Neuronal stem cell (in vitro differentiated cells): ENCODE data around the gene MRM2.
A peak's percentile ranks its signal among the peaks of the same experiment; 100 is the strongest.

Source experiments
- DNase-seq: peaks from one replicate; pipeline ENCODE4 v3.0.0-alpha.2; 2013; ENCODE audit warnings: low spot score
- H2AFZ ChIP-seq: one replicate; pipeline ENCODE4 v1.6.1; 2013; ENCODE audit warnings: mild to moderate bottlenecking, low read length, inconsistent platforms
- H2AK5ac ChIP-seq: 2 replicates; pipeline ENCODE4 v1.6.1; 2013; ENCODE audit warnings: low read depth, mild to moderate bottlenecking, inconsistent platforms, low read length, moderate library complexity, mixed read lengths
- H2BK120ac ChIP-seq: 2 replicates; pipeline ENCODE4 v1.6.1; 2013; ENCODE audit warnings: low read depth, mild to moderate bottlenecking, inconsistent platforms, low read length, moderate library complexity, mixed read lengths
- H2BK12ac ChIP-seq: one replicate; pipeline ENCODE4 v1.6.1; 2013; ENCODE audit warnings: low read length, inconsistent platforms
- H2BK15ac ChIP-seq: 2 replicates; pipeline ENCODE4 v1.6.1; 2013; ENCODE audit warnings: mild to moderate bottlenecking, low read length, inconsistent platforms, mixed read lengths
- H2BK5ac ChIP-seq: one replicate; pipeline ENCODE4 v1.6.1; 2013; ENCODE audit warnings: inconsistent platforms, mild to moderate bottlenecking, low read length, moderate library complexity
- H3K14ac ChIP-seq: one replicate; pipeline ENCODE4 v1.6.1; 2013; ENCODE audit warnings: low read length, inconsistent platforms
- H3K18ac ChIP-seq: 2 replicates; pipeline ENCODE4 v1.6.1; 2013; ENCODE audit warnings: low read length, inconsistent platforms
- H3K23ac ChIP-seq: 2 replicates; pipeline ENCODE4 v1.6.1; 2013; ENCODE audit warnings: low read depth, mild to moderate bottlenecking, mixed read lengths, low read length, inconsistent platforms; ENCODE audit not compliant: poor library complexity
- H3K27ac ChIP-seq: replicated peaks from 3 replicates; pipeline ENCODE4 v1.5.1; 2013; ENCODE audit warnings: low read length, inconsistent platforms
- H3K27me3 ChIP-seq, 3 experiments: 2 replicates each; pipeline ENCODE4 v1.6.1; 2013; ENCODE audit warnings: low read length in 3 of 3, mild to moderate bottlenecking in 2 of 3, inconsistent platforms in 1 of 3, low read depth in 1 of 3, mixed read lengths in 1 of 3, moderate library complexity in 1 of 3; ENCODE audit not compliant: control insufficient read depth in 3 of 3, insufficient read depth in 3 of 3
- H3K36me3 ChIP-seq, 2 donors: replicated peaks in 1 of 2; 2 replicates each; pipeline ENCODE4 v1.6.1; 2013; ENCODE audit warnings: low read length in 2 of 2; ENCODE audit not compliant: control insufficient read depth in 2 of 2, insufficient read depth in 2 of 2
- H3K4ac ChIP-seq: 2 replicates; pipeline ENCODE4 v1.6.1; 2013; ENCODE audit warnings: inconsistent platforms, mild to moderate bottlenecking, low read length, moderate library complexity
- H3K4me1 ChIP-seq, 2 donors: 1 replicate in 1 of 2; 2 replicates in 1 of 2; pipeline ENCODE4 v1.6.1; 2013; ENCODE audit warnings: low read length in 2 of 2, low read depth in 1 of 2; ENCODE audit not compliant: control insufficient read depth in 2 of 2, insufficient read depth in 1 of 2
- H3K4me2 ChIP-seq: one replicate; pipeline ENCODE4 v1.6.1; 2013; ENCODE audit warnings: mild to moderate bottlenecking, low read length, inconsistent platforms; ENCODE audit not compliant: insufficient read depth, poor library complexity, severe bottlenecking
- H3K4me3 ChIP-seq, 2 donors: 2 replicates each; pipeline ENCODE4 v1.5.1; 2013; ENCODE audit warnings: low read length in 2 of 2, mild to moderate bottlenecking in 2 of 2, inconsistent platforms in 1 of 2, moderate library complexity in 1 of 2
- H3K79me1 ChIP-seq: one replicate; pipeline ENCODE4 v1.6.1; 2013; ENCODE audit warnings: low read depth, mild to moderate bottlenecking, inconsistent platforms, low read length, moderate library complexity
- H3K9ac ChIP-seq: one replicate; pipeline ENCODE4 v1.6.1; 2013; ENCODE audit warnings: mild to moderate bottlenecking, low read depth, low read length, inconsistent platforms; ENCODE audit not compliant: poor library complexity
- H3K9me3 ChIP-seq, 2 donors: replicated peaks in 1 of 2; 2 replicates each; pipeline versions ENCODE3 to v1.6.1; 2013; ENCODE audit warnings: low read length in 2 of 2, mild to moderate bottlenecking in 2 of 2, inconsistent platforms in 1 of 2, low read depth in 1 of 2, mixed read lengths in 1 of 2, moderate library complexity in 1 of 2; ENCODE audit not compliant: control insufficient read depth in 2 of 2, insufficient read depth in 1 of 2
- H4K8ac ChIP-seq: one replicate; pipeline ENCODE4 v1.6.1; 2013; ENCODE audit warnings: low read depth, mild to moderate bottlenecking, inconsistent platforms, low read length, moderate library complexity
- H4K91ac ChIP-seq: one replicate; pipeline ENCODE4 v1.6.1; 2013; ENCODE audit warnings: low read length, low read depth, mild to moderate bottlenecking, inconsistent platforms; ENCODE audit not compliant: poor library complexity
- WGBS, 2 donors: extraction: QIAGEN DNeasy Blood & Tissue Kit; methylation state at CpG; one replicate each; pipeline ENCODE4 v1.1.7; 2013; ENCODE audit warnings: missing lambda C conversion rate in 2 of 2, mixed read lengths in 1 of 2; ENCODE audit not compliant: insufficient read length in 2 of 2, insufficient replicate concordance in 1 of 2; ENCODE audit errors: extremely low coverage in 2 of 2; 5-methylcytosine and 5-hydroxymethylcytosine counted together

The MRM2 gene

DNA sequence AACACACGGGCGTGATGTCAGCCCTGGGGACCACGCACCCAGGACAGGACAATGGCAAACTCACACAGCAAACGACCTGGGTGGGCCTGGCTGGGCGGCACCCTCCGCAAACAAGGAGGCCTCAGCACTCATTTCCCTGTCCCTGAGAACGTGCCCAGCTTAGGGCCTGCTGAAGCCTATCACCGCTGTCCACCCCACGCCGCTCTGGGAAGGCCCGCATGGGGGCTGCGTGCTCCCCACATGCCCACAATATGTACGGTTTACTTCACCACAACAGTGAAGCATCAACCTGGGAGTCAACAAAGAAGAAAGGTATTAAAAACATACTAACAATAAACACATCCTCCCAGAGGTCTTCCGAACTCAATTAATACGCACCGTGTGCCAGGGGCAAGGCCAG lies 21.5 kb downstream of the MRM2 start:
- no peak overlapping the region for H2BK12ac ChIP-seq
- no peak overlapping the region for H3K4ac ChIP-seq
- WGBS, 2 donors = no CpG with 5 or more reads among the region's 16 CpGs
- H4K91ac ChIP-seq = no peak overlapping the region
- H3K4me3 ChIP-seq = no peak overlapping the region
- H2AFZ ChIP-seq = no peak overlapping the region
- peaks cover 74 to 86% of the 10 kb centered on the region in 2 donors for H3K36me3 ChIP-seq
- no peak overlapping the region for H3K27ac ChIP-seq
- no peak overlapping the region for H2BK120ac ChIP-seq
- no peak overlapping the region for H2BK5ac ChIP-seq
- H3K14ac ChIP-seq = no peak overlapping the region
- H3K79me1 ChIP-seq = peaks cover 24% of the 10 kb centered on the region
- H3K9ac ChIP-seq = no peak overlapping the region
- no peak overlapping the region for H3K23ac ChIP-seq
- no peak overlapping the region for H2BK15ac ChIP-seq
- no peak overlapping the region for H2AK5ac ChIP-seq
- DNase-seq = no peak
- H3K27me3 ChIP-seq = no peaks in the 10 kb centered on the region
- H4K8ac ChIP-seq = no peak overlapping the region
- peaks cover 0 to 2% of the 10 kb centered on the region in 2 donors for H3K4me1 ChIP-seq
- H3K9me3 ChIP-seq = peaks cover 0 to 2% of the 10 kb centered on the region in 2 donors
- H3K18ac ChIP-seq = no peak overlapping the region
- H3K4me2 ChIP-seq = no peak overlapping the region

DNA sequence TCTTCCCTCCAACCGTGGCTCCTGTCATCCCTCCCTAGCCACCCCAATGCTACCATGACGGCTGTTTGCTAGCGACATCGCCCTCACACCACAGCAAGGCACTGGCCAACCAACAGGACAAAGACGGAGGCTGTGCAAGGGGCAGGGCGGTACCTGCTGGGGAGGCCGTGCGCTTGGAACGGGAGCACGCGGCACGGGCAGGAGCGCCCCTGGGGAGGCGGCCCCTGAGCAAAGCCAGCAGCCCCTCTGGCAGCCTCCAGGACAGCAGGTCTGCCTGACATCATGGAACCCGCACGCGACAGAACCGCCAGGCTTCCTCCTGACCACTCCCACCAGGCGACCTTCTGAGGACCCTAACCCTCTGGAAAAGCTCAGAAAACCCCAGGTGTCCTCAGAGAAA lies 22.0 kb downstream of the MRM2 start:
- Histone ChIP-seq H3K4me1 (peaks cover 0 to 2% of the 10 kb centered on the region in 2 donors), H3K27ac (no peak overlapping the region), H3K4me3 (peak overlapping the region in 1 of 2 donors; percentile 59), H3K4ac (no peak overlapping the region), H4K91ac (peak overlapping the region; percentile 64), H2AK5ac (no peak overlapping the region), H4K8ac (no peak overlapping the region), H3K36me3 (peaks cover 71 to 85% of the 10 kb centered on the region in 2 donors), H3K18ac (no peak overlapping the region), H3K23ac (no peak overlapping the region), H3K27me3 (no peaks in the 10 kb centered on the region), H2BK5ac (no peak overlapping the region), H3K14ac (peak overlapping the region; percentile 56), H2BK15ac (no peak overlapping the region), H2AFZ (no peak overlapping the region), H3K79me1 (peaks cover 22% of the 10 kb centered on the region), H2BK12ac (no peak overlapping the region), H3K9ac (peak overlapping the region; percentile 50), H2BK120ac (no peak overlapping the region), H3K4me2 (no peak overlapping the region), H3K9me3 (peaks cover 0 to 2% of the 10 kb centered on the region in 2 donors)
- DNase-seq = no peak
- WGBS, 2 donors = no CpG with 5 or more reads among the region's 19 CpGs

DNA sequence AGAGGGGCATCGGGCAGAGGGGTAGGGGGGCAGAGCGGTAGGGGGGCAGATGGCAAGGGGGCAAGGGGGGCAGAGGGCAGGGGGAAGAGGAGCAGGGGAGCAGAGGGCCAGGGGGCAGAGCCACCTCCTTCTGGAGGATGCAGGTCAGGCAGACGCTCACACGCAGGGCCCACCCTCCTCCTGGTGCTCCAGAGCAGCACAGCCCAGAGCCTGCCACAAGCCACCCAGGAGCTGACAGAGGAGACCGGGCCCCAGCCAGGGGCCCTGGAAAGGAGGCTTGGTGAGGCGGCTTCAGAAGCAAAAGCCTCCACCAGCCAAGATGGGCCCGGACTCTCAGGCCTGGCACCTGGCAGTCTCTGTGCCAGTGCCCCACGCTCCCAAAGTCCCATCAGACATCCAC lies 22.4 kb downstream of the MRM2 start:
- Histone ChIP-seq H2AK5ac (no peak overlapping the region), H2AFZ (no peak overlapping the region), H3K9ac (peak overlapping the region; percentile 50), H4K8ac (no peak overlapping the region), H3K4me3 (no peak overlapping the region), H2BK15ac (no peak overlapping the region), H3K27ac (no peak overlapping the region), H3K4me2 (no peak overlapping the region), H2BK5ac (no peak overlapping the region), H3K79me1 (peaks cover 19% of the 10 kb centered on the region), H4K91ac (no peak overlapping the region), H3K9me3 (peaks cover 0 to 2% of the 10 kb centered on the region in 2 donors), H3K23ac (no peak overlapping the region), H3K18ac (no peak overlapping the region), H2BK12ac (no peak overlapping the region), H3K4me1 (peaks cover 0 to 2% of the 10 kb centered on the region in 2 donors), H3K14ac (no peak overlapping the region), H3K27me3 (no peaks in the 10 kb centered on the region), H3K4ac (no peak overlapping the region), H2BK120ac (no peak overlapping the region), H3K36me3 (peaks cover 71 to 85% of the 10 kb centered on the region in 2 donors)
- no peak for DNase-seq
- no CpG with 5 or more reads among the region's 8 CpGs for WGBS, 2 donors

DNA sequence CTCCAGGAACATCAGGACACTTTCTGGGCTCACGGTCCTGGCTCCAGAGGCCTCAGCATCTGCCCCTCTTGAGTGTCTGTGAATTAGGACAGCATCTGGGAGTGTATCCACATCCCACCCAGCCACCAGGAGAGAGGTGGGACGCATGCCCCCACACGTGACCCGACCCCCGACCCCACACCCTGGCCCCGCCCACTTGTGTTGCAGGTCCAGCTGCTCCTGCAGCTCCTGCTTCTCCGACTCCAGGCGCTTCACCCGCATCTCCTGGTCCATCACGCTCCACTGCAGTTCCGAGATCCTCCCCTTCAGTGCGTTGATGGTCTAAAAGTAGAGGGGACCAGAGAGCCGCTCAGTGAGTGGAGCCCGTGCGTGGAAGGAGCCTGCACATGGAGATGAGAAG lies 22.9 kb downstream of the MRM2 start:
- H2AFZ ChIP-seq = no peak overlapping the region
- no CpG with 5 or more reads among the region's 15 CpGs for WGBS, 2 donors
- H3K18ac ChIP-seq = no peak overlapping the region
- H3K23ac ChIP-seq = no peak overlapping the region
- H3K27me3 ChIP-seq = no peaks in the 10 kb centered on the region
- no peak overlapping the region for H2BK15ac ChIP-seq
- peaks cover 71 to 85% of the 10 kb centered on the region in 2 donors for H3K36me3 ChIP-seq
- peaks cover 19% of the 10 kb centered on the region for H3K79me1 ChIP-seq
- no peak overlapping the region for H3K4ac ChIP-seq
- H3K4me2 ChIP-seq = no peak overlapping the region
- DNase-seq = no peak
- H3K4me1 ChIP-seq = peaks cover 0 to 2% of the 10 kb centered on the region in 2 donors
- no peak overlapping the region for H2AK5ac ChIP-seq
- H3K9ac ChIP-seq = peak overlapping the region; percentile 44
- H2BK120ac ChIP-seq = no peak overlapping the region
- no peak overlapping the region for H3K14ac ChIP-seq
- H2BK12ac ChIP-seq = no peak overlapping the region
- no peak overlapping the region for H2BK5ac ChIP-seq
- no peak overlapping the region for H4K91ac ChIP-seq
- no peak overlapping the region for H4K8ac ChIP-seq
- no peak overlapping the region for H3K27ac ChIP-seq
- peaks cover 0 to 2% of the 10 kb centered on the region in 2 donors for H3K9me3 ChIP-seq
- H3K4me3 ChIP-seq = no peak overlapping the region
